SK-N-SH (cell line): ENCODE data around the gene ZNF444. TPM values are rescaled to one million over a fixed set of nuclear protein-coding genes. Genes with fewer than 3 reads are reported as not detected.

Source experiments
- CTCF ChIA-PET: fragments of 300-600, 350-600 bp; formaldehyde crosslinking; extraction: SDS; loops from one replicate; lab custom pipeline; 2021; lab: Yijun Ruan, JAX
- POLR2A ChIA-PET: fragments of 350-600 bp; sonication (Branson Sonifier 250); formaldehyde crosslinking; extraction: SDS; loops from one replicate; lab custom pipeline; 2020; ENCODE audit warnings: antibody characterized with exemption, inconsistent platforms; lab: Yijun Ruan, JAX
- DNase-seq: peaks from one replicate; pipeline ENCODE4 v3.0.0; 2012
- H2AFZ ChIP-seq: fragments of 200-600 bp; sonication (generic); 2 replicates; pipeline ENCODE4 v1.8.1; 2016; ENCODE audit warnings: antibody characterized with exemption, mild to moderate bottlenecking, low read depth
- H3F3A ChIP-seq: fragments of 200-600 bp; sonication (generic); replicated peaks from 2 replicates; pipeline ENCODE3; 2016; ENCODE audit warnings: antibody characterized with exemption, mild to moderate bottlenecking; ENCODE audit not compliant: insufficient read depth
- H3K27ac ChIP-seq, 2 experiments: fragments of 200-500 bp in 1 of 2; fragments of 200-600 bp in 1 of 2; sonication (Bioruptor generic) in 1 of 2; sonication (generic), shearing (Covaris generic) in 1 of 2; 2 replicates each; pipeline versions ENCODE4 v1.5.1 to v1.6.1; 2014 to 2016; ENCODE audit warnings: low read depth in 2 of 2, inconsistent platforms in 1 of 2, low read length in 1 of 2, mild to moderate bottlenecking in 1 of 2, mixed read lengths in 1 of 2
- H3K27me3 ChIP-seq: fragments of 200-600 bp; sonication (generic), shearing (Covaris generic); 2 replicates; pipeline ENCODE4 v1.6.1; 2016; ENCODE audit warnings: mixed run types; ENCODE audit not compliant: insufficient read depth
- H3K36me3 ChIP-seq, 2 experiments: fragments of 200-500 bp in 1 of 2; fragments of 200-600 bp in 1 of 2; sonication (Bioruptor generic) in 1 of 2; sonication (generic) in 1 of 2; replicated peaks in 1 of 2; 2 replicates each; pipeline versions ENCODE3 to v1.5.1; 2014 to 2016; ENCODE audit warnings: low read length in 1 of 2, mild to moderate bottlenecking in 1 of 2; ENCODE audit not compliant: insufficient read depth in 2 of 2, control insufficient read depth in 1 of 2
- H3K4me1 ChIP-seq, 2 experiments: fragments of 200-500 bp in 1 of 2; fragments of 200-600 bp in 1 of 2; sonication (Bioruptor generic) in 1 of 2; sonication (generic), shearing (Covaris generic) in 1 of 2; 2 replicates each; pipeline versions ENCODE4 v1.5.1 to v1.6.1; 2014 to 2016; ENCODE audit warnings: low read depth in 1 of 2, low read length in 1 of 2, mixed run types in 1 of 2; ENCODE audit not compliant: insufficient read depth in 2 of 2, control insufficient read depth in 1 of 2
- H3K4me2 ChIP-seq: fragments of 200-600 bp; sonication (generic), shearing (Covaris generic); 2 replicates; pipeline ENCODE4 v1.6.1; 2017; ENCODE audit warnings: mixed run types
- H3K4me3 ChIP-seq, 2 experiments: fragments of 200-500 bp in 1 of 2; fragments of 200-600 bp in 1 of 2; sonication (Bioruptor generic) in 1 of 2; sonication (generic), shearing (Covaris generic) in 1 of 2; 2 replicates each; pipeline versions ENCODE4 v1.5.1 to v1.8.1; 2014 to 2016; ENCODE audit warnings: low read depth in 2 of 2, inconsistent platforms in 1 of 2, low read length in 1 of 2, mild to moderate bottlenecking in 1 of 2, mixed read lengths in 1 of 2, moderate library complexity in 1 of 2
- H3K79me2 ChIP-seq: fragments of 200-600 bp; sonication (generic); 2 replicates; pipeline ENCODE4 v1.8.1; 2017; ENCODE audit warnings: mild to moderate bottlenecking; ENCODE audit not compliant: insufficient read depth
- H3K9ac ChIP-seq: fragments of 200-600 bp; sonication (generic); 2 replicates; pipeline ENCODE4 v1.6.1; 2017; ENCODE audit warnings: mixed run types
- H3K9me2 ChIP-seq: fragments of 200-600 bp; sonication (generic); 2 replicates; pipeline ENCODE4 v1.6.1; 2017; ENCODE audit warnings: mixed run types
- H3K9me3 ChIP-seq: fragments of 200-600 bp; sonication (generic); 2 replicates; pipeline ENCODE4 v1.6.1; 2017; ENCODE audit warnings: mixed run types, mild to moderate bottlenecking, moderate library complexity
- H4K20me1 ChIP-seq: fragments of 200-600 bp; sonication (generic); 2 replicates; pipeline ENCODE4 v1.6.1; 2017; ENCODE audit warnings: mild to moderate bottlenecking, mixed run types; ENCODE audit not compliant: insufficient read depth
- CTCF ChIP-seq: fragments of 200-600 bp; sonication (generic); IDR thresholded peaks from 2 replicates; pipeline ENCODE4 v1.6.1; 2017; ENCODE audit warnings: antibody characterized with exemption, mild to moderate bottlenecking, moderate library complexity
- ELF1 ChIP-seq: IDR thresholded peaks from 2 replicates; pipeline ENCODE4 v1.4.0; 2012
- EZH2phosphoT487 ChIP-seq: fragments of 200-600 bp; sonication (generic); IDR thresholded peaks from 2 replicates; pipeline ENCODE4 v1.6.1; 2017; ENCODE audit warnings: low read depth, mixed run types, mild to moderate bottlenecking, antibody characterized with exemption, moderate library complexity, borderline replicate concordance
- FOXJ3 ChIP-seq: sonication (generic); formaldehyde crosslinking; IDR thresholded peaks from 2 replicates; pipeline ENCODE4 v1.5.1; 2020; ENCODE audit warnings: mild to moderate bottlenecking, missing genetic modification reagents
- GATA2 ChIP-seq: sonication (generic); formaldehyde crosslinking; IDR thresholded peaks from 2 replicates; pipeline ENCODE4 v1.5.0; 2020; ENCODE audit warnings: mild to moderate bottlenecking, missing genetic modification reagents
- IRF3 ChIP-seq: fragments of 150-350 bp; IDR thresholded peaks from 2 replicates; pipeline ENCODE4 v1.6.1; 2016; ENCODE audit warnings: mild to moderate bottlenecking, low read depth, low read length
- JUND ChIP-seq: IDR thresholded peaks from 2 replicates; pipeline ENCODE4 v1.4.0; 2012
- MEF2A ChIP-seq: IDR thresholded peaks from 2 replicates; pipeline ENCODE4 v1.4.0; 2012; ENCODE audit warnings: low read depth, borderline replicate concordance
- PBX3 ChIP-seq: IDR thresholded peaks from 2 replicates; pipeline ENCODE4; 2012
- RAD21 ChIP-seq: IDR thresholded peaks from 2 replicates; pipeline ENCODE4 v1.6.1; 2012; ENCODE audit warnings: mild to moderate bottlenecking, low read length
- RCOR1 ChIP-seq: fragments of 150-350 bp; IDR thresholded peaks from 2 replicates; pipeline ENCODE4 v1.6.1; 2017; ENCODE audit warnings: antibody characterized with exemption, low read length
- RFX5 ChIP-seq: IDR thresholded peaks from 2 replicates; pipeline ENCODE4 v1.6.1; 2012; ENCODE audit warnings: mild to moderate bottlenecking, improper control_type of control experiment, low read length
- RXRA ChIP-seq: IDR thresholded peaks from 2 replicates; pipeline ENCODE4 v1.4.0; 2012; ENCODE audit warnings: low read depth, mild to moderate bottlenecking, borderline replicate concordance
- SMC3 ChIP-seq: IDR thresholded peaks from 2 replicates; pipeline ENCODE4 v1.6.1; 2012; ENCODE audit warnings: low read depth, low read length, improper control_type of control experiment
- TAF1 ChIP-seq: IDR thresholded peaks from 2 replicates; pipeline ENCODE4 v1.6.1; 2012; ENCODE audit warnings: low read depth, mild to moderate bottlenecking, low read length, moderate library complexity, borderline replicate concordance
- TCF12 ChIP-seq: IDR thresholded peaks from 2 replicates; pipeline ENCODE4 v1.4.0; 2012
- ZBTB33 ChIP-seq: IDR thresholded peaks from 2 replicates; pipeline ENCODE4 v1.4.0; 2012; ENCODE audit warnings: low read depth, borderline replicate concordance
- WGBS: methylation state at CpG from one replicate; pipeline ENCODE4 v1.1.6; 2017; ENCODE audit warnings: low lambda C conversion rate; 5-methylcytosine and 5-hydroxymethylcytosine counted together
- polyA plus RNA-seq, 3 experiments: library from polyadenylated mRNA; depleted of rRNA; stranded (reverse); fragments of >200 nt; gene quantifications; 2 replicates each; pipeline ENCODE4 v1.2.3, GENCODE V29; 2012

The ZNF444 gene
- polyA plus RNA-seq, 1 of the 3 experiments (the other 2 are of a cell fraction): 23.2 TPM

DNA sequence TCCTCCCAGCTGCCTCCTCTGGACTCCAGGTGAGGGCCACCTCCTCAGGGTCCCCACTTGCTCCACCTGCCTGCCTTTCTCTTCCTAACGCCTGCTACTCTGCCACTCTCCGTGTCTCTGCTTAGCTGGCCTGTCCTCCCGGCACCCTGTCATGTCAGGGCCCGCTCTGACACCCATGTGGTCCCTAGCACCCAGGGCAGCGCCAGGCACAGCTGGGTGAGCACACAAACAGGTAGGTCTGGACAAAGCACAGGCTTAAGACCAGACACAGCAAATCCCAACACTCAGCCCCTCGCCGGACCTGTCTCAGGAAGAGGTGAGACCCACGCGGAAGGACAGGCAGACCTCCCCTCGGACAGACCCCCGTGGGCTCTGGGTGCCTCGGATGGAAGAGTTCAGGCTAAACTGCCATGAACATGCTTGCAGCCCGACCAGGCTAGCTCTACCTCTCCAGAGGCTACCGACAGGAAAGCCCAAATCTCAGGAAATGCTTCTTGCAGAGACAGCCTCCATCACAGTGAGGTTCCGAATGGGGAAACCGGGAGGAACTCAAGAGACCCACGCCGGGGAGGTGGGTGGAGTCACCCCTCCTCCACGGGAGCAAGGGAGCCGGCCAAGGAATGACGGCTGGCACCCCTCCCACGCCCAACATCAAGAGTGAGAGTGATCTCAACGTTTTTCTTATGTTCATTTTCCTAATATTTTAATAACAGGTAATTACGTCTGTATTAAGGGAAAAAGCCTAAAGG is 32.5 kb upstream of the ZNF444 start:
- 91% methylated on average over 21 of the region's 24 CpGs for WGBS
- Histone ChIP-seq H3K4me2 (no peak overlapping the region), H4K20me1 (peaks cover 91% of the 10 kb centered on the region), H3K9me3 (no peaks in the 10 kb centered on the region), H3K36me3 (peaks cover 0 to 9% of the 10 kb centered on the region in 2 experiments), H3K9me2 (no peaks in the 10 kb centered on the region), H3K9ac (no peak overlapping the region), H2AFZ (no peak overlapping the region), H3K27me3 (no peaks in the 10 kb centered on the region), H3K4me3 (no peak overlapping the region), H3K27ac (no peak overlapping the region; a peak in 1 of 4 replicates), H3K4me1 (peaks cover 5 to 33% of the 10 kb centered on the region in 2 experiments; a peak in 2 of 4 replicates), H3K79me2 (peaks cover 88% of the 10 kb centered on the region), H3F3A (no peaks in the 10 kb centered on the region)
- POLR2A ChIA-PET: no interaction called here
- DNase-seq: no peak
- CTCF ChIA-PET: interaction anchor here (1.3 to 3.1 kb wide), 2 partner anchors 27 to 32 kb away, joined by 7 to 11 read pairs; no protein-coding TSS in a partner anchor
- TF ChIP-seq RXRA (no peak), FOXJ3 (CRISPR knock-in tag) (no peak), MEF2A (no peak), RCOR1 (no peak), PBX3 (no peak), CTCF (no peak), TCF12 (no peak), RFX5 (no peak), EZH2phosphoT487 (no peak), ELF1 (no peak)

- TF ChIP-seq ZBTB33: no peak
- no peak for TF ChIP-seq FOXJ3 (CRISPR knock-in tag)
- TF ChIP-seq RAD21: no peak
- no peak for TF ChIP-seq JUND
- TF ChIP-seq SMC3: no peak
- no peak for TF ChIP-seq GATA2 (CRISPR knock-in tag)
- no peak for TF ChIP-seq TAF1
- no peak for TF ChIP-seq IRF3
- TF ChIP-seq, all 33 proteins: peak for 0
- DNase-seq: no peak
- peaks cover 93% of the 10 kb centered on the region for H3K79me2 ChIP-seq
- ChIA-PET POLR2A (no interaction called here), CTCF (interaction anchor here (3.1 kb wide), 1 partner anchor 28 kb away, joined by 11 read pairs; no protein-coding TSS in a partner anchor)
- H4K20me1 ChIP-seq: peaks cover 97% of the 10 kb centered on the region
- no peaks in the 10 kb centered on the region for H3K9me3 ChIP-seq
- no peaks in the 10 kb centered on the region for H3K9me2 ChIP-seq
- no peaks in the 10 kb centered on the region for H3F3A ChIP-seq
- no peak overlapping the region for H2AFZ ChIP-seq
- H3K36me3 ChIP-seq: peaks cover 0 to 9% of the 10 kb centered on the region in 2 experiments
- H3K9ac ChIP-seq: no peak overlapping the region
- H3K4me2 ChIP-seq: no peak overlapping the region
- H3K4me3 ChIP-seq: no peak overlapping the region
- no peak overlapping the region; a peak in 1 of 4 replicates for H3K27ac ChIP-seq
- H3K4me1 ChIP-seq: peaks cover 5 to 33% of the 10 kb centered on the region in 2 experiments; a peak in 2 of 4 replicates
- no peaks in the 10 kb centered on the region for H3K27me3 ChIP-seq
- 93% methylated on average over 13 of the region's 13 CpGs for WGBS
Observed at GRCh38 chr19:56109226-56109625, 31.9 kb upstream of the ZNF444 start.
